ENCODE results near the gene PACS1. TPM values are rescaled to one million over a fixed set of nuclear protein-coding genes. Genes with fewer than 3 reads are reported as not detected.

The PACS1 gene
- total RNA-seq, 4 donors from 2014 or later = 17.9 to 37.6 (median 25.4) TPM

GRCh38 chr11:66121466-66121865 lies 51.4 kb downstream of the PACS1 start:
- peaks cover 12 to 53% (median 36%) of the 10 kb centered on the region in 3 donors for H3K4me1 ChIP-seq
- H3K9me3 ChIP-seq = no peaks in the 10 kb centered on the region
- H3K4me3 ChIP-seq = no peak overlapping the region
- no peak for TF ChIP-seq POLR2A (IDR thresholded peaks at IDR 0.05)
- no peak for TF ChIP-seq CTCF (IDR thresholded peaks at IDR 0.05)
- 88 to 97% methylated on average over 2 of the region's 2 CpGs for WGBS, 2 donors
- intact Hi-C loops (cut with DNase I) = no loop called here
- no peak for DNase-seq
- H3K27ac ChIP-seq = no peak overlapping the region
- no peaks in the 10 kb centered on the region for H3K27me3 ChIP-seq
- no peaks in the 10 kb centered on the region for H3K36me3 ChIP-seq

- Histone ChIP-seq H3K4me1 (peaks cover 19 to 65% (median 46%) of the 10 kb centered on the region in 3 donors), H3K4me3 (no peak overlapping the region), H3K27ac (peak overlapping the region in 2 of 4 donors; percentile 82 to 84), H3K27me3 (no peaks in the 10 kb centered on the region), H3K36me3 (no peaks in the 10 kb centered on the region), H3K9me3 (no peaks in the 10 kb centered on the region)
- WGBS, 2 donors = 91 to 92% methylated on average over 6 of the region's 6 CpGs
- intact Hi-C loops (cut with DNase I) = no loop called here
- TF ChIP-seq CTCF (IDR thresholded peaks at IDR 0.05) = no peak
- no peak for TF ChIP-seq POLR2A (IDR thresholded peaks at IDR 0.05)
- DNase-seq = no peak
Observed at GRCh38 chr11:66123902-66124301, 53.8 kb downstream of the PACS1 start.

- intact Hi-C loops (cut with DNase I) = no loop called here
- Histone ChIP-seq H3K4me3 (no peak overlapping the region), H3K27me3 (no peaks in the 10 kb centered on the region), H3K27ac (peak overlapping the region; percentile 7 to 84 (median 80)), H3K4me1 (peaks cover 16 to 58% (median 40%) of the 10 kb centered on the region in 3 donors), H3K9me3 (no peaks in the 10 kb centered on the region), H3K36me3 (no peaks in the 10 kb centered on the region)
- DNase-seq = no peak
- no peak for TF ChIP-seq CTCF (IDR thresholded peaks at IDR 0.05)
- no peak for TF ChIP-seq POLR2A (IDR thresholded peaks at IDR 0.05)
- 73 to 74% methylated on average over 2 to 3 of the region's 3 CpGs for WGBS, 2 donors
Observed at GRCh38 chr11:66124564-66124963, 54.5 kb downstream of the PACS1 start.

GRCh38 chr11:66126064-66126463 lies 56.0 kb downstream of the PACS1 start:
- 27 to 28% methylated on average over 3 of the region's 3 CpGs for WGBS, 2 donors
- TF ChIP-seq CTCF (IDR thresholded peaks at IDR 0.05) (no peak), POLR2A (IDR thresholded peaks at IDR 0.05) (no peak)
- Histone ChIP-seq H3K27me3 (no peaks in the 10 kb centered on the region), H3K9me3 (no peaks in the 10 kb centered on the region), H3K4me1 (peaks cover 16 to 52% (median 35%) of the 10 kb centered on the region in 3 donors), H3K27ac (peak overlapping the region; percentile 79 to 84 (median 82)), H3K4me3 (peak overlapping the region in 1 of 4 donors; percentile 37), H3K36me3 (no peaks in the 10 kb centered on the region)
- DNase-seq = no peak
- intact Hi-C loops (cut with DNase I) = no loop called here

GRCh38 chr11:66126808-66127555 lies 56.9 kb downstream of the PACS1 start:
- no peaks in the 10 kb centered on the region for H3K9me3 ChIP-seq
- H3K27ac ChIP-seq = peak overlapping the region; percentile 79 to 84 (median 82)
- WGBS, 2 donors = 10 to 14% methylated on average over 10 to 14 of the region's 14 CpGs
- H3K4me1 ChIP-seq = peaks cover 16 to 52% (median 35%) of the 10 kb centered on the region in 3 donors
- intact Hi-C loops (cut with DNase I) = no loop called here
- no peaks in the 10 kb centered on the region for H3K27me3 ChIP-seq
- DNase-seq = no peak
- peak in 1 of 4 donors; percentile 17 for TF ChIP-seq POLR2A (IDR thresholded peaks at IDR 0.05)
- no peak for TF ChIP-seq CTCF (IDR thresholded peaks at IDR 0.05)
- peak overlapping the region in 3 of 4 donors; percentile 3 to 37 (median 11) for H3K4me3 ChIP-seq
- no peaks in the 10 kb centered on the region for H3K36me3 ChIP-seq
